PC-3 (cell line): ENCODE measurements around the gene BHLHE40. TPM values are rescaled to one million over a fixed set of nuclear protein-coding genes. Genes with fewer than 3 reads are reported as not detected.
A peak's percentile ranks its signal among the peaks of the same experiment; 100 is the strongest.
"Not testable (repeated sequence)": the region's sequence is repeated elsewhere in the genome, so short reads cannot be mapped to it uniquely, and the experiment has no call there.

Experiments used
- ATAC-seq: fragments of 200-7000 bp; cut with Tn5 transposase; 2 replicates; pipeline ENCODE4 v1.9.1; 2020; ENCODE audit warnings: mild to moderate bottlenecking, moderate library complexity
- BruUV-seq: library from RNA; stranded (reverse); fragments of 400-500 nt; replicated peaks from 2 replicates; lab custom pipeline; 2021; lab: Mats Ljungman, UMichigan
- CTCF ChIA-PET: fragments of 300-600 bp; sonication (Branson Sonifier 250); formaldehyde crosslinking; loops from one replicate; lab custom pipeline; 2022; ENCODE audit warnings: antibody characterized with exemption; lab: Charles Lee
- POLR2A ChIA-PET: fragments of 300-600 bp; sonication (Branson Sonifier 250); formaldehyde crosslinking; loops from one replicate; lab custom pipeline; 2022; ENCODE audit warnings: antibody characterized with exemption; ENCODE audit not compliant: unreplicated experiment; lab: Charles Lee
- DNase-seq: peaks from one replicate; pipeline ENCODE4 v3.0.0-alpha.2; 2015
- H2AFZ ChIP-seq: fragments of 300-600 bp; sonication (generic); 2 replicates; pipeline ENCODE4 v1.6.0; 2016; ENCODE audit warnings: antibody characterized with exemption, low read length
- H3F3A ChIP-seq: fragments of 300-600 bp; sonication (generic); one replicate; pipeline ENCODE4 v1.6.0; 2017; ENCODE audit warnings: antibody characterized with exemption, low read length, control low read depth, mild to moderate bottlenecking; ENCODE audit not compliant: unreplicated experiment
- H3K27ac ChIP-seq: fragments of 300-600 bp; sonication (generic); 2 replicates; pipeline ENCODE4 v1.5.1; 2016; ENCODE audit warnings: mild to moderate bottlenecking, low read length
- H3K27me3 ChIP-seq: fragments of 300-600 bp; sonication (generic); 2 replicates; pipeline ENCODE4 v1.6.1; 2016; ENCODE audit warnings: low read length, mixed read lengths
- H3K36me3 ChIP-seq: fragments of 300-600 bp; sonication (generic); 2 replicates; pipeline ENCODE4 v1.6.1; 2016; ENCODE audit warnings: low read depth, mixed run types, low read length, mixed read lengths
- H3K4me1 ChIP-seq: fragments of 300-600 bp; sonication (generic); 2 replicates; pipeline ENCODE4 v1.5.1; 2016; ENCODE audit warnings: low read length; ENCODE audit not compliant: insufficient read depth
- H3K4me2 ChIP-seq: fragments of 300-600 bp; sonication (generic); 2 replicates; pipeline ENCODE4 v1.6.0; 2016; ENCODE audit warnings: low read length
- H3K4me3 ChIP-seq: fragments of 300-600 bp; sonication (generic); 2 replicates; pipeline ENCODE4 v1.5.1; 2016; ENCODE audit warnings: mild to moderate bottlenecking, low read length, mixed read lengths
- H3K79me2 ChIP-seq: fragments of 300-600 bp; sonication (generic); 2 replicates; pipeline ENCODE4 v1.6.1; 2017; ENCODE audit warnings: low read length, mixed read lengths
- H3K9ac ChIP-seq: fragments of 300-600 bp; sonication (generic); 2 replicates; pipeline ENCODE4 v1.6.0; 2016; ENCODE audit warnings: mild to moderate bottlenecking, low read length
- H3K9me2 ChIP-seq: fragments of 300-600 bp; sonication (generic); replicated peaks from 2 replicates; pipeline ENCODE4 v1.6.1; 2016; ENCODE audit warnings: mixed run types, low read length, mixed read lengths
- H3K9me3 ChIP-seq: fragments of 300-600 bp; sonication (generic); 2 replicates; pipeline ENCODE4 v1.6.1; 2016; ENCODE audit warnings: low read length, mixed read lengths
- H4K20me1 ChIP-seq: fragments of 300-600 bp; sonication (generic); 2 replicates; pipeline ENCODE4 v1.6.1; 2016; ENCODE audit warnings: low read length, mixed read lengths
- CTCF ChIP-seq: fragments of 300-600 bp; sonication (generic); conservative IDR thresholded peaks from 2 replicates; pipeline ENCODE4 v1.5.1; 2017; ENCODE audit warnings: antibody characterized with exemption, low read depth, mild to moderate bottlenecking, low read length
- EZH2 ChIP-seq: fragments of 300-600 bp; sonication (generic); IDR thresholded peaks from one replicate; pipeline ENCODE4 v1.6.1; 2017; ENCODE audit warnings: antibody characterized with exemption, mild to moderate bottlenecking, low read length; ENCODE audit not compliant: unreplicated experiment
- EZH2phosphoT487 ChIP-seq: fragments of 300-600 bp; sonication (generic); IDR thresholded peaks from 2 replicates; pipeline ENCODE4 v1.6.1; 2018; ENCODE audit warnings: mild to moderate bottlenecking, antibody characterized with exemption, low read length, borderline replicate concordance
- intact Hi-C: fragments of 100-400 bp; cut with micrococcal nuclease; formaldehyde crosslinking; loops from 2 replicates; pipeline ENCODE4 v1.9.0; 2023
- total RNA-seq: library from RNA; depleted of rRNA; stranded (reverse); fragments of >200 nt; gene quantifications from 2 replicates; pipeline ENCODE4 v1.2.3, GENCODE V29; 2014

BHLHE40 gene
- total RNA-seq, 1 experiment from 2014 or later: 256 TPM

- Histone ChIP-seq H3K9ac (no peak overlapping the region), H3K4me2 (no peak overlapping the region), H4K20me1 (no peaks in the 10 kb centered on the region), H3K9me2 (no peaks in the 10 kb centered on the region), H3K4me3 (no peak overlapping the region), H3F3A (no peaks in the 10 kb centered on the region), H3K36me3 (no peaks in the 10 kb centered on the region; the same call in 1 of the 2 replicates), H3K27me3 (no peaks in the 10 kb centered on the region), H3K27ac (no peak overlapping the region), H3K4me1 (0 out of 2 replicates have a peak, but pooled peaks cover 6% of the 10 kb centered on the region), H2AFZ (no peak overlapping the region), H3K9me3 (peaks cover 6% of the 10 kb centered on the region; the same call in 1 of the 2 replicates), H3K79me2 (no peaks in the 10 kb centered on the region)
- TF ChIP-seq EZH2phosphoT487 (no peak), EZH2 (no peak), CTCF (no peak)
- intact Hi-C loops: no loop called here
- ATAC-seq (no peak), DNase-seq (no peak)
- POLR2A ChIA-PET: no interaction called here
- CTCF ChIA-PET: no interaction called here
- BruUV-seq: no TSS peak
These were observed 20.1 kb upstream of the BHLHE40 start for GRCh38 chr3:4959180-4959579.

- ATAC-seq, intact Hi-C loops, H3K36me3 ChIP-seq: not testable (repeated sequence)
These were observed 17.4 kb upstream of the BHLHE40 start for GRCh38 chr3:4961865-4962264.

GRCh38 chr3:4963669-4964570 lies 15.3 kb upstream of the BHLHE40 start:
- Histone ChIP-seq H3K4me1 (0 out of 2 replicates have a peak, but pooled peaks cover 6% of the 10 kb centered on the region), H4K20me1 (no peaks in the 10 kb centered on the region), H3K27me3 (no peaks in the 10 kb centered on the region), H3F3A (no peaks in the 10 kb centered on the region), H3K36me3 (no peaks in the 10 kb centered on the region; the same call in 1 of the 2 replicates), H3K9ac (no peak overlapping the region), H3K79me2 (no peaks in the 10 kb centered on the region), H2AFZ (no peak overlapping the region), H3K9me2 (no peaks in the 10 kb centered on the region), H3K4me2 (no peak overlapping the region), H3K4me3 (no peak overlapping the region), H3K27ac (no peak overlapping the region), H3K9me3 (peaks cover 4% of the 10 kb centered on the region; the same call in 1 of the 2 replicates)
- no peak for DNase-seq
- TF ChIP-seq CTCF (no peak), EZH2 (no peak), EZH2phosphoT487 (no peak)
- no TSS peak for BruUV-seq
- intact Hi-C loops: no loop called here
- peak; percentile 87 for ATAC-seq
- POLR2A ChIA-PET: no interaction called here
- CTCF ChIA-PET: no interaction called here

More at GRCh38 chr3:4961865-4962264, 17.4 kb upstream of the BHLHE40 start:
- H3K9me2 ChIP-seq, H3K9ac ChIP-seq, H3K4me3 ChIP-seq, H4K20me1 ChIP-seq, H3K27me3 ChIP-seq, H2AFZ ChIP-seq, BruUV-seq, H3K4me1 ChIP-seq, H3K9me3 ChIP-seq, H3F3A ChIP-seq, H3K4me2 ChIP-seq, POLR2A ChIA-PET, CTCF ChIA-PET, DNase-seq, H3K79me2 ChIP-seq, H3K27ac ChIP-seq: not testable (repeated sequence)

GRCh38 chr3:4966006-4966405 lies 13.2 kb upstream of the BHLHE40 start:
- H3K4me2 ChIP-seq, H4K20me1 ChIP-seq, H3F3A ChIP-seq, intact Hi-C loops, CTCF ChIA-PET, H3K27ac ChIP-seq, H3K79me2 ChIP-seq, H2AFZ ChIP-seq, H3K27me3 ChIP-seq, H3K4me3 ChIP-seq, H3K9me2 ChIP-seq, H3K36me3 ChIP-seq, BruUV-seq, H3K9me3 ChIP-seq, H3K4me1 ChIP-seq, POLR2A ChIA-PET, H3K9ac ChIP-seq: not testable (repeated sequence)
- ATAC-seq: peak; percentile 35
- peak; percentile 47 for DNase-seq

GRCh38 chr3:4967683-4968082 lies 11.6 kb upstream of the BHLHE40 start:
- H3K27me3 ChIP-seq, H4K20me1 ChIP-seq, H3K79me2 ChIP-seq, H3K4me3 ChIP-seq, ATAC-seq, H3K27ac ChIP-seq, DNase-seq, H3K9ac ChIP-seq, BruUV-seq, H3K9me3 ChIP-seq, H3F3A ChIP-seq, H3K9me2 ChIP-seq, H3K4me1 ChIP-seq, intact Hi-C loops, H3K4me2 ChIP-seq, POLR2A ChIA-PET, H2AFZ ChIP-seq, H3K36me3 ChIP-seq: not testable (repeated sequence)
- CTCF ChIA-PET: interaction anchor here (0.7 kb wide), 1 partner anchor 54 kb away, joined by 4 read pairs; no protein-coding TSS in a partner anchor
